ENCODE measurements around the gene SALL1.

Gene SALL1

DNA sequence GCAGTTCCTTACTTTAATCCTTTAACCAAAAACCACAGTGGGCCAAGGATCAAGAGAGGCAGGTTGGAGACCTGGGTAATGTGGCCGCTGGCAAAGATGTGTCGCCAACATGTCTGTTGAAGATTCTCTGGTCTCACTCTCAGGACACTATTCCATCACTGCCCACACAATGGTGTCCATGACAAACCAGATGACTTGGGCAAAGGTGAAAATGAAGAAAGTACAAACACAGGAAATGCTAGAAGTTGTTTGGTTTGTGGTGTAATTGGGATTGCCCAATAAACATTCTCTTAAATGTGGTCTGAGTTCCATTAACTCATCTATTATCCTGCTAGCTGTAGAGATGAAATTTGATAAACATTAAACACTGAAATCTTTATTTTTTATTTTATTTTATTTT lies 43.3 kb downstream of the SALL1 start:
- DNase-seq = no peak

DNA sequence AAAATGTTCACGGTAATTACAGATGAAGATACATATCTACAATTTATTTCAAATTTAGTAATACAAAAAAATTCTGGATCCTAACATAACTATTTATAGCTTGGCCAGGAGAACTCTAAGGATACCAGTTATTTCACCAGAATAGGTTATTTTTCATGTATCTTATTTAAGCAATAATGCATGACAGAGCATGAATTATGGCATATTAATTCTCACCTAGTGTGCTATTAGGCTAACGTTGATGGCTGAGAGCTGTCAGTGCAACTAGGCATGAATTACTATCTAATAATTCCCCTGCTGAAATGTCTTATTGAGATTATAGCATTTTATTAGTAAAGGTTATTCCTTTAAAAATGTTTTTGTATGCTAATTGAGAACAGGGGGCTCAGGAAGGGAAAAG lies 44.5 kb downstream of the SALL1 start:
- DNase-seq = no peak

DNA sequence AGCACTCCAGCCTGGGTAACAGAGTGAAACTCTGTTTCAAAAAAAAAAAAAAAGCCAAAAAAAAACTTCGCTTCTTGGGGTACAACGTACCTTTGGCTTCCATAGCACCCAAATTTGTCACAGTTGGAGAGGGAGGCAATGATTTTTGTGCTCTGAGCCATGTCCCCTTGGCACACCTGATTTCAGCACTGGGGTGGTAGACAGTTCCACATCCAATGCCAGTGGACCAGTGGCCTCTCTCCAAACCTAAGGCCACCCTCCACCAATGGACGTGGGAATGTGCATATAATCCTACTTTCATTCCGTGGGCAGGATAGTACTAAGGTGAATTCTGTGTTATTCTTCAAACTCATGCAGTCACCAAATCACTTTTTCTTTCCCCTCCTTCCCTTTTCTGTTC lies 47.5 kb downstream of the SALL1 start:
- DNase-seq = no peak

DNA sequence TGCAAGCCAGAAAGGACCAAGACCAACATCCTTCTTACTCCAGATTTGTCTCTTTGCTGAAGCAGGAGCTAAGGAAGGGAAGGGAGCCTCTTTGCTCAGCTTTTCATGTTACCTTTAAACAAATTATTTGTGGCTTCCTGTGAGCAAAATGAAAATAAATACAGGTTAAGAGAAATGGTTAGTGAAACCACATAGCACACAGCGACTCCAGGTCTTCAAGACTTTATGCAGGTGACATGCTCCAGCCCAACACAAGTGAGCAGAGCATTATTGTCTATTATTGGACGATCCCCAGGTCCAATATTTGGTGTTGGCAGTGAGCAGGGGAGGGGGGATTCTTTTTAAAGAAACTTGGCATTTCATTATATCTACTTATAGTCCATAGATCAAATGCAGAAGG lies 53.3 kb downstream of the SALL1 start:
- no peak for DNase-seq

DNA sequence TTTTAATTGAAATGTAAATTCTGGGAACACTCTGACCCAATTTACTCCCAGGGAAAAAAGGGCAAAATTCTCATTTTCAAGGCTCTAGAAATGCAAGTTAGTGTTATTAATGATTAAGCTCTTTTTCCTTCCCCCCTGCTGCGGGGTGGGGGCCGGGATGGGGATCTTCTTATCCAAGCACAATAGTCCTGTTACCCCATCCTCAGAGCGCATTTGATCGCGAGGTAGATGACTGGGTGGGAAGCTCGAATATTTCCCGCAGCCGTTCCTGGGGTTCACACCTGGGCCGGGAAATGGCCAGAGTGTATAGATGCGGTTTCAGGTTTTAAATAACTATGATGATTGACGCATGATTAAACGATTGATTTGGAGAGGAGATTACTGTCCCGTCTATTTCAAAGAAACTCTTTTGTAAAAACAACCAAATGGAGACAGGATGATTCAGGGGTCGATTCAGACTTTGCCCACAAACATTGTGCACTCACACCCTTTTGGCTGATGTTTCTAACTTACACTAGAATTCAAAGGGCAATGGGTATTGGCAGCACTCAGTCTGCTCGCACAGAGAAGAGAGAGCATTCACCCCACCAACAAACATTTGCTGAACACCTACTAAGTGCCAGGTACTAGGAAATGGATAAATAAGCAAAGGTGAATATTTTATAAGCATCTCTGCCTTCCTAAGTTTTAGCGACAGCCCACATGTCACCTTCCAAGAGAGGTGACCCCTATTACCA lies 55.0 kb downstream of the SALL1 start:
- no peak for DNase-seq

DNA sequence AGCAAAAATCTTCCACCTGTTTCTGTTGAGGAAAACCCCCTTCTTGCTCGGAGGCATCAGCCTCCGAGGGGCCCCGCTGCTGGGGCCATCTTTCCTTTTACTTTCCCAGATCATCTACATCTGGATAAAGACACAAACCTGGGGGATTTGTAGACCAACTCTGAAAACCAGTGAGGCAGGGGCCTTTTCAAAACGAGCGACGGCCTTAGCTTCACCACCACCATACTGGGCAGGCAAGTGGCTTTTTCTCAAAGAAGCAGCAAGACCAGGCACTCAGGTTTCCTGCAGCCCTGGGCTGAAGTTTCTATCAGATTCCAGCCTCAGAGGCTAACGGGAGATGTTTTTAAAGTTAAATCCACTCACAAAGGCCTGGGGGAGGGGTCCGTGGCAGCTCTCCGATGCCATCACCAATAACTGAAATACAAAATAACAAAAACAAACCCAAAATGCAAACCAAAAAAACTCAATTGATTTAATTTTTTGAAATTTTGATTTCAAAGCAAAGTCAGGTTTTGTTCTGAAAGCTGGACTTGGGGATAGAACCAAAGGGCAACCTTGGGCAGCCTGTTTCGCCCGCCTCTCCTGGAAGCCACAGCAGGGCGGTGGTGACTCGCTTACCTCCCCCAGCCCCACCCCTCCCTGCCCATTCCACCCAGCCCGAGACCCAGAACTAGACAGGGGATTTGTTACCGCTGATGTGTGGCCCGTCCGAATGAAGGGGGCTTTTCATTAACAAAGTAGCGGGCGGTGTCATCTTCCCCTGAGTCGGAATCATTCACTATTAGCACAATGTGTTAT lies 55.8 kb downstream of the SALL1 start:
- DNase-seq = no peak

DNA sequence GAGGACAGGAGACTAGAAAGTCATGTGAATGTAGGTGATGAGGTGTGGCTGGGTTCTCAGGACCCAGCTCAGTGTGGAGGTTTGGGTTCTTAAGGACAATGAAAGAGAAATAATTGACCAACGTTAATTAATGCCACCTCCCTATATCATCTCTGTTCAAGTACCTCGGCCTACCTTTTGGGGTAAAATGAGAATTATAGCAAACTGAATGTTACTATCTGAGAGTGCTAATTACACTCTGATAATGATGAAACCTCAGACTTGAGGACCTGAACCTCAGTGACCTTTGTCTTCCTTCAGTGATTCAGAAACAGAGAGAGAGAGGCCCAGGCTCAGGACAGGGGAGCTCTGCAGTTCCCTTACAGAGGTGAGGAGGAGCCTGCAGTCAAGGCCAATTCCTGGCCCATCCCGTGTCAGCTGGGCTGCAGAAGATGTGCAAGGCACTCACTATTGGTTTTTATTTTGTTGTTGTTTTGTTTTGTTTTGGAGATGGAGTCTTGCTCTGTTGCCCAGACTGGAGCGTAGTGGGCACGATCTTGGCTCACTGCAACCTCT lies 57.3 kb downstream of the SALL1 start:
- no peak for DNase-seq
